Measurements from ENCODE around the gene EMX1.

DNA sequence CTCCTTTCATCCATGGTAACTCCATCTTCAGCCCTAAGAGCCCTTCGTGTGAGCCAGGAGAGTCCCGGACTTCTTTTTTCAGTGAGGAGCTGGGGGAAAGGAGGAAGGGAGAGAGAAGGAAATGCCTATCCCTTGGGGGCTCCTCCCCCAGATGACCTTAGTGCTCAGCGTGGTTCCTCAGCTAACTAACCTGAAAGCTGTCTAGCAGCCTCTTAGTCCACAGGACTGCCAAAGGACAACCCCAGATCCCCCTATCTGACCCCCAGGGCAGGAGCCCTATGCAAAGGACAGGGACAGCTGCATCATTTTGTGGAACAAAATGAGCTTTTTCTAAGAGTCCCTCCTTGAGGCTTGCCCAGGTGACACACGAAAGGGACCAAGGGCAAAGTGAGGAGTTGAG lies 22.2 kb upstream of the EMX1 start:
- TF ChIP-seq, protein P1, sequence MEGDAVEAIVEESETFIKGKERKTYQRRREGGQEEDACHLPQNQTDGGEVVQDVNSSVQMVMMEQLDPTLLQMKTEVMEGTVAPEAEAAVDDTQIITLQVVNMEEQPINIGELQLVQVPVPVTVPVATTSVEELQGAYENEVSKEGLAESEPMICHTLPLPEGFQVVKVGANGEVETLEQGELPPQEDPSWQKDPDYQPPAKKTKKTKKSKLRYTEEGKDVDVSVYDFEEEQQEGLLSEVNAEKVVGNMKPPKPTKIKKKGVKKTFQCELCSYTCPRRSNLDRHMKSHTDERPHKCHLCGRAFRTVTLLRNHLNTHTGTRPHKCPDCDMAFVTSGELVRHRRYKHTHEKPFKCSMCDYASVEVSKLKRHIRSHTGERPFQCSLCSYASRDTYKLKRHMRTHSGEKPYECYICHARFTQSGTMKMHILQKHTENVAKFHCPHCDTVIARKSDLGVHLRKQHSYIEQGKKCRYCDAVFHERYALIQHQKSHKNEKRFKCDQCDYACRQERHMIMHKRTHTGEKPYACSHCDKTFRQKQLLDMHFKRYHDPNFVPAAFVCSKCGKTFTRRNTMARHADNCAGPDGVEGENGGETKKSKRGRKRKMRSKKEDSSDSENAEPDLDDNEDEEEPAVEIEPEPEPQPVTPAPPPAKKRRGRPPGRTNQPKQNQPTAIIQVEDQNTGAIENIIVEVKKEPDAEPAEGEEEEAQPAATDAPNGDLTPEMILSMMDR (conservative IDR thresholded peaks at IDR 0.05): no peak
- no peak for TF ChIP-seq EZH2 (IDR thresholded peaks at IDR 0.05; ENCODE audit: low read depth)
